ENCODE data around the gene UBE3B.

- TF ChIP-seq CTCF (IDR thresholded peaks at IDR 0.05) (no peak), POLR2A (IDR thresholded peaks at IDR 0.05) (no peak), POLR2AphosphoS5 (IDR thresholded peaks at IDR 0.05) (no peak)
These were observed 16.9 kb upstream of the UBE3B start for GRCh38 chr12:109460538-109460937.

All from prostate gland (tissue), 2 donors.